Measurements from ENCODE around the gene ACACB. TPM values are rescaled to one million over a fixed set of nuclear protein-coding genes. Genes with fewer than 3 reads are reported as not detected.

ACACB gene
- total RNA-seq, 1 experiment from 2014 or later, result 26.2 TPM

DNA sequence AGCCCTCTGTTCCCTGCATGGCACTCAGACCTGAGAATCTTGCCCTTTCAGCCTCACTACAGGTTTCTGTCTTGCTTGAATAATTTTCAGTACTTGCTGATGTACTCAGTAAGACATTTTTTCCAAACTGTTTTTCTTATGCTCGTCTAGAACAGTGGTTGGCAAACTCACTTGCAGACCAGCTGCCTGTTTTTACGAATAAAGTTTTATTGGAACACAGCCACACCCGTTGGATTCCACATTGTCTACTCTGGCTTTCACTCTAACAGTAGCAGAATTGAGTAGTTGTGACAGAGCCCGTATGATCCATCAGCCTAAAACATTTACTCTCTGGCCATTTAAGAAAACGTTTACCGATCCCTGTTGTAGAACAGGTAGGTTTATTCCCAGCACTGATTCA is 119.9 kb downstream of the ACACB start:
- H3K9me3 Mint-ChIP-seq (ENCODE audit: unreplicated experiment), result no peaks in the 10 kb centered on the region
- no peak overlapping the region for H3K4me3 Mint-ChIP-seq (ENCODE audit: unreplicated experiment)
- H3K27me3 Mint-ChIP-seq (ENCODE audit: insufficient read depth, unreplicated experiment), result no peaks in the 10 kb centered on the region
- peaks cover 5% of the 10 kb centered on the region for H3K36me3 Mint-ChIP-seq (ENCODE audit: insufficient read depth, unreplicated experiment)
- ChIA-PET POLR2A (no interaction called here), CTCF (interaction anchor here (0.5 kb wide), 1 partner anchor 366 kb away, joined by 3 read pairs; no protein-coding TSS in a partner anchor)
- H3K36me3 ChIP-seq (ENCODE audit: control insufficient read depth, insufficient read depth, low read length), result peaks cover 3% of the 10 kb centered on the region; the same call in 1 of the 2 replicates
- H3K4me1 ChIP-seq, result no peaks in the 10 kb centered on the region
- no TSS peak for BruUV-seq (replicated peaks)
- H3K9me3 ChIP-seq, result no peaks in the 10 kb centered on the region
- no peak overlapping the region for H3K4me3 ChIP-seq (ENCODE audit: low read depth, low read length)
- no peaks in the 10 kb centered on the region for H3K4me1 Mint-ChIP-seq (ENCODE audit: low read depth, unreplicated experiment)
- H3K27ac Mint-ChIP-seq (ENCODE audit: unreplicated experiment), result no peak overlapping the region
- TF ChIP-seq, protein P1, sequence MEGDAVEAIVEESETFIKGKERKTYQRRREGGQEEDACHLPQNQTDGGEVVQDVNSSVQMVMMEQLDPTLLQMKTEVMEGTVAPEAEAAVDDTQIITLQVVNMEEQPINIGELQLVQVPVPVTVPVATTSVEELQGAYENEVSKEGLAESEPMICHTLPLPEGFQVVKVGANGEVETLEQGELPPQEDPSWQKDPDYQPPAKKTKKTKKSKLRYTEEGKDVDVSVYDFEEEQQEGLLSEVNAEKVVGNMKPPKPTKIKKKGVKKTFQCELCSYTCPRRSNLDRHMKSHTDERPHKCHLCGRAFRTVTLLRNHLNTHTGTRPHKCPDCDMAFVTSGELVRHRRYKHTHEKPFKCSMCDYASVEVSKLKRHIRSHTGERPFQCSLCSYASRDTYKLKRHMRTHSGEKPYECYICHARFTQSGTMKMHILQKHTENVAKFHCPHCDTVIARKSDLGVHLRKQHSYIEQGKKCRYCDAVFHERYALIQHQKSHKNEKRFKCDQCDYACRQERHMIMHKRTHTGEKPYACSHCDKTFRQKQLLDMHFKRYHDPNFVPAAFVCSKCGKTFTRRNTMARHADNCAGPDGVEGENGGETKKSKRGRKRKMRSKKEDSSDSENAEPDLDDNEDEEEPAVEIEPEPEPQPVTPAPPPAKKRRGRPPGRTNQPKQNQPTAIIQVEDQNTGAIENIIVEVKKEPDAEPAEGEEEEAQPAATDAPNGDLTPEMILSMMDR (IDR thresholded peaks at IDR 0.05; ENCODE audit: insufficient read depth in 1 of 2, low read depth in 1 of 2, low read length in 1 of 2, severe bottlenecking in 1 of 2, unreplicated experiment in 1 of 2), result no peak
- intact Hi-C loops (cut with micrococcal nuclease; ENCODE audit: unreplicated experiment), result no loop called here
- no peaks in the 10 kb centered on the region for H3K27me3 ChIP-seq (replicated peaks; ENCODE audit: control insufficient read depth, insufficient read depth, low read length)
- DNase-seq, result no peak

DNA sequence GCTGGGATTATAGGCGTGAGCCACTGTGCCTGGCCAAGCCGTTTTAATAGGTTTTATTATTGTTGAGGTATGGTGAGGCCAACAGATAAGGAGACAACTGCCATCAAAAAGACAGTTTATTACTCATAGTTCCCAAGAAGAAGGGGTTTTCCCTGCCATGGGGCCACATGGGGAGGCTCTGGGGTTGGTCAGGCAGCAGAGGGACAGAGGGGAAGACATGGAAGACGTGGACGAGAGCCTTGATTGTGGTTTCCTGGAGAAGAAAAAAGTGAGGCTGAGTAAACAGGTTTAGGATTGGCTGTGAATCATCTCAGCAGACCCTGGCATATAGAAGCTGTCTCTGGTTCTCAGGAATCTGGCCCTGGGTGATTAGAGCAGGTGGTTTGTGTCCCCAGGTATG is 122.8 kb downstream of the ACACB start:
- H3K4me3 ChIP-seq (ENCODE audit: low read depth, low read length), result no peak overlapping the region
- no peaks in the 10 kb centered on the region for H3K9me3 ChIP-seq
- H3K27ac Mint-ChIP-seq (ENCODE audit: unreplicated experiment), result no peak overlapping the region
- BruUV-seq (replicated peaks), result no TSS peak
- H3K36me3 ChIP-seq (ENCODE audit: control insufficient read depth, insufficient read depth, low read length), result peaks cover 3% of the 10 kb centered on the region; the same call in 1 of the 2 replicates
- no peaks in the 10 kb centered on the region for H3K9me3 Mint-ChIP-seq (ENCODE audit: unreplicated experiment)
- intact Hi-C loops (cut with micrococcal nuclease; ENCODE audit: unreplicated experiment), result no loop called here
- no peaks in the 10 kb centered on the region for H3K4me1 ChIP-seq
- no peak overlapping the region for H3K4me3 Mint-ChIP-seq (ENCODE audit: unreplicated experiment)
- ChIA-PET CTCF (no interaction called here), POLR2A (no interaction called here)
- DNase-seq, result no peak
- H3K27me3 Mint-ChIP-seq (ENCODE audit: insufficient read depth, unreplicated experiment), result no peaks in the 10 kb centered on the region
- H3K27me3 ChIP-seq (replicated peaks; ENCODE audit: control insufficient read depth, insufficient read depth, low read length), result no peaks in the 10 kb centered on the region
- peaks cover 5% of the 10 kb centered on the region for H3K36me3 Mint-ChIP-seq (ENCODE audit: insufficient read depth, unreplicated experiment)
- H3K4me1 Mint-ChIP-seq (ENCODE audit: low read depth, unreplicated experiment), result no peaks in the 10 kb centered on the region
- TF ChIP-seq, protein P1 (IDR thresholded peaks at IDR 0.05; ENCODE audit: insufficient read depth in 1 of 2, low read depth in 1 of 2, low read length in 1 of 2, severe bottlenecking in 1 of 2, unreplicated experiment in 1 of 2), result no peak

DNA sequence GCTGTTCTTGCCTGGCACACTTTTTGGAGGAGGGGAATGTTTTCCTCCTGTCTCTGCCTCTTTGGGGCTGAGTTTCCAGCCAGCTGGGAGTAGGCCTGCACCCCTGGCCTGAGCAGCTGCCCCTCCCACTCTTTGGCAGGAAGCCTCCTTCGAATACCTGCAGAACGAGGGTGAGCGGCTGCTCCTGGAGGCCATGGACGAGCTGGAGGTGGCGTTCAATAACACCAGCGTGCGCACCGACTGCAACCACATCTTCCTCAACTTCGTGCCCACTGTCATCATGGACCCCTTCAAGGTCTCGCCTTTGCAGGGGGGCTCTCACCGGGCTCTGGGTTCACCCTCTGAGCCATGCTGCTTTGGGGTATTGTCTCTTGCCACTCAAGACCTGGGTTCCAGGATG is 123.3 kb downstream of the ACACB start:
- Mint-ChIP-seq H3K4me3 (ENCODE audit: unreplicated experiment) (no peak overlapping the region), H3K9me3 (ENCODE audit: unreplicated experiment) (no peaks in the 10 kb centered on the region), H3K27me3 (ENCODE audit: insufficient read depth, unreplicated experiment) (no peaks in the 10 kb centered on the region), H3K4me1 (ENCODE audit: low read depth, unreplicated experiment) (no peaks in the 10 kb centered on the region), H3K27ac (ENCODE audit: unreplicated experiment) (no peak overlapping the region), H3K36me3 (ENCODE audit: insufficient read depth, unreplicated experiment) (peaks cover 5% of the 10 kb centered on the region)
- H3K4me3 ChIP-seq (ENCODE audit: low read depth, low read length), result no peak overlapping the region
- no peaks in the 10 kb centered on the region for H3K4me1 ChIP-seq
- no peak for DNase-seq
- peaks cover 3% of the 10 kb centered on the region; the same call in 1 of the 2 replicates for H3K36me3 ChIP-seq (ENCODE audit: control insufficient read depth, insufficient read depth, low read length)
- no TSS peak for BruUV-seq (replicated peaks)
- H3K9me3 ChIP-seq, result no peaks in the 10 kb centered on the region
- intact Hi-C loops (cut with micrococcal nuclease; ENCODE audit: unreplicated experiment), result no loop called here
- POLR2A ChIA-PET, result no interaction called here
- H3K27me3 ChIP-seq (replicated peaks; ENCODE audit: control insufficient read depth, insufficient read depth, low read length), result no peaks in the 10 kb centered on the region
- CTCF ChIA-PET, result no interaction called here
- TF ChIP-seq, protein P1 (IDR thresholded peaks at IDR 0.05; ENCODE audit: insufficient read depth in 1 of 2, low read depth in 1 of 2, low read length in 1 of 2, severe bottlenecking in 1 of 2, unreplicated experiment in 1 of 2), result no peak
